Measurements from ENCODE around the gene KRT33A. TPM values are rescaled to one million over a fixed set of nuclear protein-coding genes. Genes with fewer than 3 reads are reported as not detected.

The KRT33A gene
- total RNA-seq, 1 donor from 2014 or later: not detected

DNA sequence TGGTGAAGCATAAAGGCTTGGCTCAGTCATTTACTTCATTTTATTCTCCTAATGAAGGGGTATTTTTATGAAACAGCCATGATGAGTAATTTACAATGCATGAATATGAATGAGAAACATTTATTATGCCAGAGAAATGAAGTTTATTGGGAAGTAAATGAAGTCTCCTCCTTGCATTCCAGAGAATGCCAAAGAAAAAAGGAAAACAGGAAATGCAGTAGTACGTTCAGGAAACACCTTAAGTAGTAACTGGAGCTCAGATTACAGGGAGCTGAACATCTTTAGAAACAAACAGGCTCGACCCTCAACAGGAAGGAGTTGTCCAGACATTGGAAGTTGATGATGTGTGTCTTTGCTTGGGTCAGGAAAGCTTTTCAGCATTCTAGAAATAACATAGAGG is 26.9 kb upstream of the KRT33A start:
- no peak for TF ChIP-seq CTCF (IDR thresholded peaks at IDR 0.05)
- Mint-ChIP-seq H3K4me1 (ENCODE audit: low read depth) (peaks cover 5% of the 10 kb centered on the region), H3K36me3 (ENCODE audit: low read depth) (no peaks in the 10 kb centered on the region), H3K27me3 (ENCODE audit: low read depth) (peaks cover 2% of the 10 kb centered on the region), H3K9me3 (ENCODE audit: low read depth) (peaks cover 7% of the 10 kb centered on the region), H3K27ac (ENCODE audit: unreplicated experiment) (no peak overlapping the region), H3K4me3 (ENCODE audit: unreplicated experiment) (no peak overlapping the region)
- DNase-seq (ENCODE audit: low spot score): no peak

GRCh38 chr17:41369713-41370112 is 19.1 kb upstream of the KRT33A start, which contains the start of gene KRT33B:
TSS of gene KRT33B (minus strand) at chr17:41369813. CDS start at chr17:41369750, 63 bp downstream.
- peak within 1 kb of the TSS; percentile 2 for H3K27ac Mint-ChIP-seq (ENCODE audit: unreplicated experiment)
- DNase-seq (ENCODE audit: low spot score): no peak
- H3K36me3 Mint-ChIP-seq (ENCODE audit: low read depth): no peaks in the 10 kb centered on the region
- H3K4me3 Mint-ChIP-seq (ENCODE audit: unreplicated experiment): no peak within 1 kb of the TSS
- H3K4me1 Mint-ChIP-seq (ENCODE audit: low read depth): peaks cover 6% of the 10 kb centered on the region
- H3K9me3 Mint-ChIP-seq (ENCODE audit: low read depth): peaks cover 7% of the 10 kb centered on the region
- TF ChIP-seq CTCF (IDR thresholded peaks at IDR 0.05): no peak
- peaks cover 2% of the 10 kb centered on the region for H3K27me3 Mint-ChIP-seq (ENCODE audit: low read depth)

- H3K27me3 Mint-ChIP-seq (ENCODE audit: low read depth): no peaks in the 10 kb centered on the region
- no peak for DNase-seq (ENCODE audit: low spot score)
- H3K9me3 Mint-ChIP-seq (ENCODE audit: low read depth): peaks cover under 1% of the 10 kb centered on the region
- no peak overlapping the region for H3K4me3 Mint-ChIP-seq (ENCODE audit: unreplicated experiment)
- no peak for TF ChIP-seq CTCF (IDR thresholded peaks at IDR 0.05)
- no peaks in the 10 kb centered on the region for H3K36me3 Mint-ChIP-seq (ENCODE audit: low read depth)
- H3K4me1 Mint-ChIP-seq (ENCODE audit: low read depth): peaks cover 6% of the 10 kb centered on the region
- H3K27ac Mint-ChIP-seq (ENCODE audit: unreplicated experiment): no peak overlapping the region
These were observed 18.4 kb upstream of the KRT33A start for GRCh38 chr17:41369023-41369422.

- Mint-ChIP-seq H3K4me1 (ENCODE audit: low read depth) (peaks cover 6% of the 10 kb centered on the region), H3K9me3 (ENCODE audit: low read depth) (no peaks in the 10 kb centered on the region), H3K36me3 (ENCODE audit: low read depth) (no peaks in the 10 kb centered on the region), H3K4me3 (ENCODE audit: unreplicated experiment) (no peak overlapping the region), H3K27me3 (ENCODE audit: low read depth) (no peaks in the 10 kb centered on the region), H3K27ac (ENCODE audit: unreplicated experiment) (no peak overlapping the region)
- DNase-seq (ENCODE audit: low spot score): no peak
- TF ChIP-seq CTCF (IDR thresholded peaks at IDR 0.05): no peak
These were observed 16.9 kb upstream of the KRT33A start for GRCh38 chr17:41367426-41368075.

DNA sequence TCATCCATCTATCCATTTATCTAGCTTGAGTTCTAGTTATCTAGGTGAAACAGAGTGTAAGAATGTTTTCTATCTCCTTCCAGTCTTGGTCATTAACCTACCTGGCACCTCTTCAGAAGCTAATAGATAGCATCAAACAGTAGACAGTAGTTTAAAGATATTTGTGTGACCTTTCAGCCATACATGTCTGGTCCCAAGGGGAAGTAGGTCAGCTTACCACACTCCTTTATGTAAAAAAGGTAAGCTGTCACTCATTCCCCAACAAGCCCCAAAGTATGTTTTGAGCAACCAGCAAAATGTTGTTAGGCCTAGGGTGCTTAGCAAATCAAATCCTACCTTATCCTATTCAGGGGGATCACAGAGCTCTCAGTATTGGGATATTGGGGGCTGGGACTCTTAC is 15.4 kb upstream of the KRT33A start:
- no peak for TF ChIP-seq CTCF (IDR thresholded peaks at IDR 0.05)
- Mint-ChIP-seq H3K4me3 (ENCODE audit: unreplicated experiment) (no peak overlapping the region), H3K9me3 (ENCODE audit: low read depth) (no peaks in the 10 kb centered on the region), H3K36me3 (ENCODE audit: low read depth) (no peaks in the 10 kb centered on the region), H3K27ac (ENCODE audit: unreplicated experiment) (no peak overlapping the region), H3K27me3 (ENCODE audit: low read depth) (no peaks in the 10 kb centered on the region), H3K4me1 (ENCODE audit: low read depth) (peaks cover 6% of the 10 kb centered on the region)
- no peak for DNase-seq (ENCODE audit: low spot score)
